Astrocyte (in vitro differentiated cells and primary cell): ENCODE results near the gene SUSD3. TPM values are rescaled to one million over a fixed set of nuclear protein-coding genes. Genes with fewer than 3 reads are reported as not detected.

Experiments
- DNase-seq: peaks from one replicate; pipeline ENCODE4 v3.0.0-alpha.2; 2010; ENCODE audit warnings: low read depth
- FAIRE-seq: peaks from 2 replicates; lab custom pipeline; 2011; peaks lifted over from hg19 to GRCh38; lab: Jason Lieb, UNC
- H2AFZ ChIP-seq: 2 replicates; pipeline ENCODE4 v1.6.0; 2012; ENCODE audit warnings: low read depth, low read length, inconsistent platforms
- H3K27ac ChIP-seq: 2 replicates; pipeline ENCODE4 v1.5.1; 2011; ENCODE audit warnings: low read depth, low read length, inconsistent platforms
- H3K27me3 ChIP-seq: 2 replicates; pipeline ENCODE4 v1.6.0; 2011; ENCODE audit warnings: low read length, inconsistent platforms; ENCODE audit not compliant: insufficient read depth
- H3K36me3 ChIP-seq: 2 replicates; pipeline ENCODE4 v1.5.1; 2011; ENCODE audit warnings: low read length, inconsistent platforms; ENCODE audit not compliant: insufficient read depth
- H3K4me1 ChIP-seq: 2 replicates; pipeline ENCODE4 v1.5.1; 2011; ENCODE audit warnings: low read length, inconsistent platforms; ENCODE audit not compliant: insufficient read depth
- H3K4me2 ChIP-seq: 2 replicates; pipeline ENCODE4 v1.6.0; 2012; ENCODE audit warnings: low read length, inconsistent platforms
- H3K4me3 ChIP-seq: 2 replicates; pipeline ENCODE4 v1.5.1; 2011; ENCODE audit warnings: low read depth, mild to moderate bottlenecking, low read length, inconsistent platforms; ENCODE audit not compliant: insufficient read depth
- H3K79me2 ChIP-seq: 2 replicates; pipeline ENCODE4 v1.6.0; 2012; ENCODE audit warnings: mild to moderate bottlenecking, low read length, inconsistent platforms; ENCODE audit not compliant: insufficient read depth
- H3K9ac ChIP-seq: 2 replicates; pipeline ENCODE4 v1.6.0; 2012; ENCODE audit warnings: mild to moderate bottlenecking, low read length, inconsistent platforms
- H3K9me3 ChIP-seq: 2 replicates; pipeline ENCODE4 v1.5.1; 2012; ENCODE audit warnings: low read depth, mild to moderate bottlenecking, low read length, inconsistent platforms; ENCODE audit not compliant: insufficient read depth
- H4K20me1 ChIP-seq: 2 replicates; pipeline ENCODE4 v1.6.0; 2012; ENCODE audit warnings: low read length, inconsistent platforms; ENCODE audit not compliant: insufficient read depth
- H3K27ac Mint-ChIP-seq: one replicate; pipeline ENCODE4 v1.8.0; 2021; ENCODE audit warnings: mild to moderate bottlenecking, mixed read lengths; ENCODE audit not compliant: unreplicated experiment
- H3K27me3 Mint-ChIP-seq: one replicate; pipeline ENCODE4 v1.8.0; 2021; ENCODE audit warnings: low read depth, mixed read lengths; ENCODE audit not compliant: unreplicated experiment
- H3K36me3 Mint-ChIP-seq: one replicate; pipeline ENCODE4 v1.8.0; 2021; ENCODE audit warnings: low read depth, mixed read lengths; ENCODE audit not compliant: unreplicated experiment
- H3K4me1 Mint-ChIP-seq: one replicate; pipeline ENCODE4 v1.8.0; 2021; ENCODE audit warnings: low read depth, mixed read lengths; ENCODE audit not compliant: unreplicated experiment
- H3K4me3 Mint-ChIP-seq: one replicate; pipeline ENCODE4 v1.8.0; 2021; ENCODE audit warnings: mild to moderate bottlenecking, moderate library complexity, mixed read lengths; ENCODE audit not compliant: unreplicated experiment
- H3K9me3 Mint-ChIP-seq: one replicate; pipeline ENCODE4 v1.8.0; 2021; ENCODE audit warnings: mild to moderate bottlenecking, mixed read lengths; ENCODE audit not compliant: unreplicated experiment
- EZH2 ChIP-seq: IDR thresholded peaks from 2 replicates; pipeline ENCODE4 v1.6.1; 2012; ENCODE audit warnings: mild to moderate bottlenecking, low read length, inconsistent platforms; ENCODE audit not compliant: insufficient read depth
- total RNA-seq: library from RNA; stranded (reverse); gene quantifications from 2 replicates; pipeline ENCODE4 v1.2.1, GENCODE V29; 2021
- TF ChIP-seq, protein P1 (sequence below): IDR thresholded peaks from 2 replicates; pipeline ENCODE4 v1.5.1; 2011; ENCODE audit warnings: low read depth, mild to moderate bottlenecking, inconsistent platforms, low read length, moderate library complexity; ENCODE audit not compliant: insufficient read depth

Gene SUSD3
- total RNA-seq, 1 donor from 2014 or later, result not detected

DNA sequence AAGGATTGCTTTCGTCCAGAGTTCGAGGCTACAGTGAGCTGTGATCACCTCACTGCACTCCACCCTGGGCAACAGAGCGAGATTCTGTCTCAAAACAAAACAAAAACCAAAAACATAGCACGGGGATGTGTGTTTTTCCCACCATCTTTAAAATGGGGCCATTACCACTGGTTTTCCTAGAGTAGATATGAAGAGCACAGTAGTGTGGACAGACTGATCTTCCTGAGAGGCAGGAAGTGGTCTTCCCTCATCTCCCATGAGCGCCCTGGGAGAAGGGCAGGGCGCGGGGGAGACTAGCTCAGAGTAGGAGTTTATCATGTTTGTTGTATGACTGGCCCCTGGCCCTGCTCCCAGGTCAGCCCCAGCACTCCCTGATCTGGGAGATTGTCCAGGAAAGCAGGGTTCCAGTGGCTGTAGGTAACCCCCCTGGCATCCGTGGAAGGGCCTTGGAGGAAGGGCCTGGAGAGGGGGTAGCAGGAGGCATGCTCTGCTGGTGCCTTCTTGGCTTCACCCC, 2.3 kb downstream of the SUSD3 start:
- no peak for FAIRE-seq
- Histone ChIP-seq H3K9me3 (no peaks in the 10 kb centered on the region), H4K20me1 (no peaks in the 10 kb centered on the region), H2AFZ (no peak overlapping the region), H3K27me3 (peaks cover 2% of the 10 kb centered on the region), H3K27ac (no peak overlapping the region), H3K36me3 (no peaks in the 10 kb centered on the region), H3K79me2 (no peaks in the 10 kb centered on the region), H3K4me2 (peak overlapping the region; percentile 27), H3K4me3 (no peak overlapping the region), H3K4me1 (peaks cover 7% of the 10 kb centered on the region), H3K9ac (no peak overlapping the region)
- Mint-ChIP-seq H3K9me3 (no peaks in the 10 kb centered on the region), H3K27me3 (peaks cover 40% of the 10 kb centered on the region), H3K36me3 (no peaks in the 10 kb centered on the region), H3K4me3 (no peak overlapping the region), H3K27ac (no peak overlapping the region), H3K4me1 (no peaks in the 10 kb centered on the region)
- TF ChIP-seq, protein P1, sequence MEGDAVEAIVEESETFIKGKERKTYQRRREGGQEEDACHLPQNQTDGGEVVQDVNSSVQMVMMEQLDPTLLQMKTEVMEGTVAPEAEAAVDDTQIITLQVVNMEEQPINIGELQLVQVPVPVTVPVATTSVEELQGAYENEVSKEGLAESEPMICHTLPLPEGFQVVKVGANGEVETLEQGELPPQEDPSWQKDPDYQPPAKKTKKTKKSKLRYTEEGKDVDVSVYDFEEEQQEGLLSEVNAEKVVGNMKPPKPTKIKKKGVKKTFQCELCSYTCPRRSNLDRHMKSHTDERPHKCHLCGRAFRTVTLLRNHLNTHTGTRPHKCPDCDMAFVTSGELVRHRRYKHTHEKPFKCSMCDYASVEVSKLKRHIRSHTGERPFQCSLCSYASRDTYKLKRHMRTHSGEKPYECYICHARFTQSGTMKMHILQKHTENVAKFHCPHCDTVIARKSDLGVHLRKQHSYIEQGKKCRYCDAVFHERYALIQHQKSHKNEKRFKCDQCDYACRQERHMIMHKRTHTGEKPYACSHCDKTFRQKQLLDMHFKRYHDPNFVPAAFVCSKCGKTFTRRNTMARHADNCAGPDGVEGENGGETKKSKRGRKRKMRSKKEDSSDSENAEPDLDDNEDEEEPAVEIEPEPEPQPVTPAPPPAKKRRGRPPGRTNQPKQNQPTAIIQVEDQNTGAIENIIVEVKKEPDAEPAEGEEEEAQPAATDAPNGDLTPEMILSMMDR, result no peak
- TF ChIP-seq EZH2, result no peak
- DNase-seq, result peak; percentile 43

DNA sequence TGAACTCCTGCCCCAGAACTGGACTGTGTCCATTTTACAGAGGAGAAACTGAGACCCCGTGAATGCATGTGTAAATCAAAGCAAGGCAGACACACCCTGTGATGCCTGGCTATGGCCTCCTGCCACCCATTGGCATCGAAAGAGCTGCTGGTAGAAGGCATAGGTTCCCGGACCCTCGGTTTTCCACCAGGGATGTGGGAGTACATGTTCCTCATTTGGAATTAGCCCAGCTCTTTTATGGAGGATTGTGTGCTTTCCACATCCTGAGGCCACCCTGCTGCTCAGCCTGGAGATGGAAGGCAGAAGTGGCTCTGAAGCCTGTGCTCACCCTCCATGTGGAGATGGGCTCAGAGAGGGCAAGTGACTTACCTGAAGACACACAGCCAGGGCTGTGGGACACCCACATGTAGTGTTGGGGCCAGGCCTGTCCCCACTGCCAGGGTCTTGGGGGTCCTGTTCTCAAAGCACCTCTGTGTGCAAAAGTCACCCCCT, 2.8 kb downstream of the SUSD3 start:
- H2AFZ ChIP-seq, result no peak overlapping the region
- H4K20me1 ChIP-seq, result no peaks in the 10 kb centered on the region
- no peak for TF ChIP-seq EZH2
- TF ChIP-seq, protein P1, result no peak

More for the DNA sequence above, 2.8 kb downstream of the SUSD3 start:
- Histone ChIP-seq H3K27me3 (peaks cover 2% of the 10 kb centered on the region), H3K79me2 (no peaks in the 10 kb centered on the region), H3K4me3 (no peak overlapping the region), H3K4me2 (no peak overlapping the region), H3K36me3 (no peaks in the 10 kb centered on the region), H3K9me3 (no peaks in the 10 kb centered on the region), H3K9ac (no peak overlapping the region), H3K27ac (no peak overlapping the region), H3K4me1 (peaks cover 7% of the 10 kb centered on the region)
- no peaks in the 10 kb centered on the region for H3K36me3 Mint-ChIP-seq
- H3K9me3 Mint-ChIP-seq, result no peaks in the 10 kb centered on the region
- H3K27me3 Mint-ChIP-seq, result peaks cover 40% of the 10 kb centered on the region
- H3K27ac Mint-ChIP-seq, result no peak overlapping the region
- H3K4me3 Mint-ChIP-seq, result no peak overlapping the region
- no peak for FAIRE-seq
- DNase-seq, result no peak
- no peaks in the 10 kb centered on the region for H3K4me1 Mint-ChIP-seq
